A673 (cell line): ENCODE data around the gene FDCSP. TPM values are rescaled to one million over a fixed set of nuclear protein-coding genes. Genes with fewer than 3 reads are reported as not detected.

Source experiments
- Bru-seq: library from RNA; stranded (reverse); fragments of 400-500 nt; gene quantifications from one replicate; lab custom pipeline; 2021; lab: Mats Ljungman, UMichigan
- BruChase-seq, 2 experiments: library from RNA; stranded (reverse); fragments of 400-500 nt; gene quantifications; one replicate each; lab custom pipeline; 2021; lab: Mats Ljungman, UMichigan
- BruUV-seq: library from RNA; stranded (reverse); fragments of 400-500 nt; replicated peaks from 2 replicates; lab custom pipeline; 2021; lab: Mats Ljungman, UMichigan
- CTCF ChIA-PET: fragments of 300-600 bp; sonication (Branson Sonifier 250); formaldehyde crosslinking; loops from one replicate; lab custom pipeline; 2022; ENCODE audit warnings: antibody characterized with exemption; lab: Charles Lee
- POLR2A ChIA-PET: fragments of 300-600 bp; sonication (Branson Sonifier 250); formaldehyde crosslinking; loops from one replicate; lab custom pipeline; 2022; ENCODE audit warnings: antibody characterized with exemption; ENCODE audit not compliant: low non-redundant PET; lab: Charles Lee
- DNase-seq: peaks from one replicate; pipeline ENCODE4 v3.0.0-alpha.2; 2015; ENCODE audit warnings: low spot score
- H3K27ac ChIP-seq: fragments of 200-600 bp; sonication (generic); 2 replicates; pipeline ENCODE4 v1.5.1; 2016; ENCODE audit warnings: mixed run types, low read depth, mild to moderate bottlenecking, mixed read lengths, antibody characterized with exemption, low read length; ENCODE audit not compliant: poor library complexity, severe bottlenecking
- H3K27me3 ChIP-seq: fragments of 200-600 bp; sonication (generic); replicated peaks from 2 replicates; pipeline ENCODE4 v1.6.1; 2017; ENCODE audit warnings: mixed run types, low read depth, mild to moderate bottlenecking, mixed read lengths, antibody characterized with exemption, low read length; ENCODE audit not compliant: insufficient read depth, poor library complexity
- H3K36me3 ChIP-seq: fragments of 200-600 bp; sonication (generic); 2 replicates; pipeline ENCODE4 v1.6.1; 2016; ENCODE audit warnings: mixed run types, mild to moderate bottlenecking, mixed read lengths, antibody characterized with exemption, low read length; ENCODE audit not compliant: insufficient read depth, poor library complexity, severe bottlenecking
- H3K4me1 ChIP-seq: fragments of 200-600 bp; sonication (generic); 2 replicates; pipeline ENCODE4 v1.6.1; 2017; ENCODE audit warnings: mixed run types, mild to moderate bottlenecking, mixed read lengths, antibody characterized with exemption, low read length; ENCODE audit not compliant: insufficient read depth, poor library complexity, severe bottlenecking
- H3K4me3 ChIP-seq: fragments of 200-600 bp; sonication (generic); 2 replicates; pipeline ENCODE4 v1.5.1; 2016; ENCODE audit warnings: low read depth, mixed run types, mild to moderate bottlenecking, mixed read lengths, low read length; ENCODE audit not compliant: poor library complexity, severe bottlenecking
- H3K9me3 ChIP-seq: fragments of 200-600 bp; sonication (generic); 2 replicates; pipeline ENCODE4 v1.6.1; 2016; ENCODE audit warnings: mixed run types, low read depth, mild to moderate bottlenecking, mixed read lengths, antibody characterized with exemption, low read length; ENCODE audit not compliant: poor library complexity, severe bottlenecking
- EZH2 ChIP-seq: fragments of 200-600 bp; sonication (generic); IDR thresholded peaks from 2 replicates; pipeline ENCODE4 v1.6.1; 2017; ENCODE audit warnings: borderline replicate concordance, low read depth, mild to moderate bottlenecking, mixed read lengths, antibody characterized with exemption, low read length; ENCODE audit not compliant: poor library complexity, severe bottlenecking
- intact Hi-C: fragments of 100-400 bp; cut with micrococcal nuclease; formaldehyde crosslinking; loops from one replicate; pipeline ENCODE4 v1.10.0; 2022; ENCODE audit not compliant: unreplicated experiment
- long read RNA-seq: library from polyadenylated mRNA; stranded (forward); transcript quantifications from one replicate; pipeline ENCODE4 v2.0.0, GENCODE V29; 2022
- total RNA-seq: library from RNA; stranded (reverse); gene quantifications from 2 replicates; pipeline ENCODE4 v1.2.3, GENCODE V29; 2021
- TF ChIP-seq, protein P1 (sequence below): fragments of 300-800, 200-600 bp; sonication (generic); conservative IDR thresholded peaks from 2 replicates; pipeline ENCODE4 v1.5.1; 2017; ENCODE audit warnings: low read depth, mild to moderate bottlenecking, antibody characterized with exemption, low read length, moderate library complexity, mixed read lengths

Gene FDCSP
- total RNA-seq (not detected in 2 replicates), Bru-seq, nascent RNA (not detected), BruChase-seq, experiment 1, labeled RNA remaining after a 2-hour chase (not detected), BruChase-seq, experiment 2, labeled RNA remaining after a 6-hour chase (not detected)
- long read RNA-seq: 0 reads

DNA sequence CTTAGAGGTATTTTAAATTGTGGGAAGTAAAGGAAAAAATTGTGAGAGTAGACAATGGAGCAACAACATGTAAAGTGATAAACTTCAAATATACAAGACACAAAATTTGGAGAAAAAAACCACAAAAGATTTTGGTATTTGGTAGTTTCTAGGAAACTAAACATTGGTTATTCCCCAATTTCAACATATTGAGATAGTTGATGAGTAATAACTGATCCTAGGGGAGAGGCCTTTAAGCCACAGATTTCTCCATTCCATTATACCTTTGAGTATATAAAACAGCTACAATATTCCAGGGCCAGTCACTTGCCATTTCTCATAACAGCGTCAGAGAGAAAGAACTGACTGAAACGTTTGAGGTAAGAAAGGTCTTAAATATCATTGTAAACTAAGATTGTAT lies at the start of gene FDCSP:
FDCSP (plus strand) TSS at position 301 of the 400 bp plus-strand sequence. CDS start 5,071 bp downstream, outside the sequence.
- Histone ChIP-seq H3K27me3 (no peaks in the 10 kb centered on the region), H3K36me3 (no peaks in the 10 kb centered on the region), H3K4me1 (no peaks in the 10 kb centered on the region), H3K4me3 (no peak within 1 kb of the TSS), H3K27ac (no peak within 1 kb of the TSS), H3K9me3 (no peaks in the 10 kb centered on the region)
- BruUV-seq: no TSS peak
- ChIA-PET CTCF (no interaction called here), POLR2A (no interaction called here)
- DNase-seq: no peak
- TF ChIP-seq, protein P1, sequence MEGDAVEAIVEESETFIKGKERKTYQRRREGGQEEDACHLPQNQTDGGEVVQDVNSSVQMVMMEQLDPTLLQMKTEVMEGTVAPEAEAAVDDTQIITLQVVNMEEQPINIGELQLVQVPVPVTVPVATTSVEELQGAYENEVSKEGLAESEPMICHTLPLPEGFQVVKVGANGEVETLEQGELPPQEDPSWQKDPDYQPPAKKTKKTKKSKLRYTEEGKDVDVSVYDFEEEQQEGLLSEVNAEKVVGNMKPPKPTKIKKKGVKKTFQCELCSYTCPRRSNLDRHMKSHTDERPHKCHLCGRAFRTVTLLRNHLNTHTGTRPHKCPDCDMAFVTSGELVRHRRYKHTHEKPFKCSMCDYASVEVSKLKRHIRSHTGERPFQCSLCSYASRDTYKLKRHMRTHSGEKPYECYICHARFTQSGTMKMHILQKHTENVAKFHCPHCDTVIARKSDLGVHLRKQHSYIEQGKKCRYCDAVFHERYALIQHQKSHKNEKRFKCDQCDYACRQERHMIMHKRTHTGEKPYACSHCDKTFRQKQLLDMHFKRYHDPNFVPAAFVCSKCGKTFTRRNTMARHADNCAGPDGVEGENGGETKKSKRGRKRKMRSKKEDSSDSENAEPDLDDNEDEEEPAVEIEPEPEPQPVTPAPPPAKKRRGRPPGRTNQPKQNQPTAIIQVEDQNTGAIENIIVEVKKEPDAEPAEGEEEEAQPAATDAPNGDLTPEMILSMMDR: no peak
- TF ChIP-seq EZH2: no peak
- intact Hi-C loops: no loop called here

DNA sequence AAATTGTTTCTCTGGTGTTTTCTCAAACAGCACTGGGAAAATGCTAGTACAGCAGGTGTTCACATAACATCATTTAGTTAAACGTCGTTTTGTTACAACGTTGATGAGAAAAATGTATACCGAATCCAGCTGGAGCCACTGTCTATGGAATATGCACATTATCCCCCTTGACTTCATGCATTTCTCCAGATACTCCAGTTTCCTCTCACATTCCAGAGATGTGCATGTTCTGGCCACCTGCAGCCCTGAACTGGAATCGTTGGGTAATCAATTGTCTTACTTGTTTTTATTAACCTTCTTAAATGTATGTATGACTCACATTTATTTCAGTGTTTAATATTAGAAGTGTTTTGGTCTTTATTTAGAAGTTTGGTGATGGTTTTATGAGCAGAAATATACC lies 48.8 kb upstream of the FDCSP start:
- H3K36me3 ChIP-seq: no peaks in the 10 kb centered on the region
- intact Hi-C loops: no loop called here
- TF ChIP-seq EZH2: no peak
- TF ChIP-seq, protein P1: no peak
- BruUV-seq: no TSS peak
- H3K27ac ChIP-seq: no peak overlapping the region
- H3K27me3 ChIP-seq: no peaks in the 10 kb centered on the region
- no peak for DNase-seq
- ChIA-PET POLR2A (no interaction called here), CTCF (no interaction called here)
- H3K4me1 ChIP-seq: no peaks in the 10 kb centered on the region
- H3K4me3 ChIP-seq: no peak overlapping the region
- no peaks in the 10 kb centered on the region for H3K9me3 ChIP-seq

DNA sequence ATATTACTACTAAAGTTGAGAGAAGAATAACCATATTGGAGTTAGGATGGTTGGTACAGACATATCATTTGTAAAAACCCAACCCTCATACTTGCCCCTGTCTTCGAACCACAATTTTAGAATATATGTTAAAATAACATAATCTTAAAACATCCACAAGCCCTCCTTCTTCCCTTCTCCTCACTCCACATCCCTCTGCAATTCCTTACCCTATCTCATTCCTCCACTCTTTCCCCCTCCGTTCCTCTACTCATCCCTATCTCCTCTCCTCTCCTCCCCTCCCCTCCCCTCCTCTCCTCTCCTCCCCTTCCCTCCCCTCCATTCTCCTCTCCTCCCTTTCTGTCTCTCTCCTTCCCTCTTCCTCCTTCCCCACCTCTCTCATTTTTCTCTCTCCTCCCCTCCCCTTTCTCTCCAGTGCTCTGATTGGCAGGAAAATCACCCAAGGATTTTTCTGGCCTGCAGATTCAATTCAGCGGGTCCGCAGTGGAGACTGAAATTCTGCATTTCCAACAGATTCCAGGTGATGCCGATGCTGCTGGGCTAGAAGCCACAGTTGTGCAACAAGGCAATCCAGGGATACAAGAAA lies 47.8 kb upstream of the FDCSP start:
- Histone ChIP-seq H3K4me3 (no peak overlapping the region), H3K36me3 (no peaks in the 10 kb centered on the region), H3K9me3 (no peaks in the 10 kb centered on the region), H3K27ac (no peak overlapping the region), H3K27me3 (no peaks in the 10 kb centered on the region), H3K4me1 (no peaks in the 10 kb centered on the region)
- ChIA-PET POLR2A (no interaction called here), CTCF (no interaction called here)
- TF ChIP-seq EZH2: no peak
- TF ChIP-seq, protein P1: no peak
- BruUV-seq: no TSS peak
- intact Hi-C loops: no loop called here
- DNase-seq: no peak
